ENCODE results near the gene ZNF550.

GRCh38 chr19:57560049-57560491 is 407 bp upstream of the ZNF550 start:
- TF ChIP-seq POLR2A (IDR thresholded peaks at IDR 0.05): no peak
- TF ChIP-seq CTCF (IDR thresholded peaks at IDR 0.05): no peak
- TF ChIP-seq POLR2AphosphoS5 (IDR thresholded peaks at IDR 0.05): no peak

Measured in upper lobe of left lung (tissue), 4 donors.